Lung (tissue), 12 donors: ENCODE results near the gene MIA. TPM values are rescaled to one million over a fixed set of nuclear protein-coding genes. Genes with fewer than 3 reads are reported as not detected.
"Not testable (repeated sequence)": the region's sequence is repeated elsewhere in the genome, so short reads cannot be mapped to it uniquely, and the experiment has no call there.

Experiments
- ATAC-seq: fragments of 200-7000 bp; cut with Tn5 transposase; one replicate; pipeline ENCODE4 v1.9.1; 2020; ENCODE audit warnings: moderate number of reproducible peaks; ENCODE audit not compliant: insufficient read depth, low FRiP score
- DNase-seq, 3 donors: peaks; one replicate each; pipeline ENCODE4 v3.0.0-alpha.2; 2013 to 2017
- H3K27ac ChIP-seq, 2 donors: one replicate each; pipeline ENCODE4 v1.5.1; 2013; ENCODE audit warnings: mild to moderate bottlenecking in 2 of 2, moderate library complexity in 2 of 2, control low read depth in 1 of 2, inconsistent platforms in 1 of 2, low read depth in 1 of 2, low read length in 1 of 2
- H3K27me3 ChIP-seq, 3 donors: one replicate each; pipeline ENCODE4 v1.5.1; 2013; ENCODE audit warnings: low read length in 2 of 3; ENCODE audit not compliant: control insufficient read depth in 3 of 3, insufficient read depth in 3 of 3
- H3K36me3 ChIP-seq, 4 donors: one replicate each; pipeline ENCODE4 v1.5.1; 2013; ENCODE audit warnings: low read length in 4 of 4, mild to moderate bottlenecking in 1 of 4, moderate library complexity in 1 of 4; ENCODE audit not compliant: control insufficient read depth in 4 of 4, insufficient read depth in 4 of 4
- H3K4me1 ChIP-seq, 5 donors: one replicate each; pipeline ENCODE4 v1.5.1; 2013; ENCODE audit warnings: low read length in 5 of 5, mild to moderate bottlenecking in 2 of 5, moderate library complexity in 1 of 5; ENCODE audit not compliant: control insufficient read depth in 5 of 5, insufficient read depth in 5 of 5
- H3K4me3 ChIP-seq: one replicate; pipeline ENCODE4 v1.5.1; 2013; ENCODE audit warnings: mild to moderate bottlenecking, control low read depth, moderate library complexity
- H3K9ac ChIP-seq, 2 donors: one replicate each; pipeline ENCODE4 v1.5.1; 2013; ENCODE audit warnings: low read length in 2 of 2, control low read depth in 1 of 2; ENCODE audit not compliant: insufficient read depth in 1 of 2
- H3K9me3 ChIP-seq, 4 donors: one replicate each; pipeline ENCODE4 v1.5.1; 2013; ENCODE audit warnings: low read length in 3 of 4, mild to moderate bottlenecking in 1 of 4, moderate library complexity in 1 of 4; ENCODE audit not compliant: control insufficient read depth in 4 of 4, insufficient read depth in 3 of 4
- CTCF ChIP-seq: IDR thresholded peaks from 2 replicates; pipeline ENCODE4 v1.5.1; 2012; ENCODE audit warnings: mild to moderate bottlenecking; ENCODE audit errors: control extremely low read depth, extremely low read depth
- WGBS, 2 donors: extraction: QIAGEN DNeasy Blood & Tissue Kit; methylation state at CpG; one replicate each; pipeline ENCODE4 v1.1.7; 2013; 5-methylcytosine and 5-hydroxymethylcytosine counted together
- polyA plus RNA-seq, 2 donors: library from polyadenylated mRNA; stranded (reverse); fragments of 200-250 nt; gene quantifications; one replicate each; pipeline ENCODE4 v1.2.1, GENCODE V29; 2013
- total RNA-seq, 2 donors: library from RNA; depleted of rRNA in 1 of 2; stranded (reverse); fragments of >200 nt in 1 of 2; gene quantifications; one replicate each; pipeline ENCODE4 v1.2.1, GENCODE V29; 2014 to 2021
- donor health status: control.
- donor health status: control.
- donor health status: Bipolar disorder and iron deficiency.
- donor health status: healthy.
- donor health status: DM: yes; HTN: yes; CAD: no.

MIA gene
- total and polyA plus RNA-seq, 4 donors = 0.75 to 4.6 (median 3.2) TPM; not detected in 1

- WGBS, 2 donors = 88 to 93% methylated on average over 10 of the region's 10 CpGs
- Histone ChIP-seq H3K9ac (no peak overlapping the region), H3K27me3 (no peaks in the 10 kb centered on the region), H3K36me3 (peaks cover 48 to 67% (median 52%) of the 10 kb centered on the region in 4 donors), H3K4me1 (no peaks in the 10 kb centered on the region), H3K9me3 (no peaks in the 10 kb centered on the region), H3K27ac (no peak overlapping the region), H3K4me3 (no peak overlapping the region)
- ATAC-seq = no peak
- TF ChIP-seq CTCF = no peak
- no peak for DNase-seq
Observed at GRCh38 chr19:40763963-40764362, 11.4 kb upstream of the MIA start.

GRCh38 chr19:40766385-40766784 lies 8.9 kb upstream of the MIA start:
- not testable (repeated sequence) for H3K9ac ChIP-seq, H3K4me1 ChIP-seq, H3K4me3 ChIP-seq, DNase-seq, ATAC-seq, H3K27me3 ChIP-seq, H3K9me3 ChIP-seq, H3K27ac ChIP-seq
- peaks cover 31 to 50% (median 36%) of the 10 kb centered on the region in 4 donors for H3K36me3 ChIP-seq
- 98% methylated on average over 13 of the region's 13 CpGs for WGBS, 2 donors

DNA sequence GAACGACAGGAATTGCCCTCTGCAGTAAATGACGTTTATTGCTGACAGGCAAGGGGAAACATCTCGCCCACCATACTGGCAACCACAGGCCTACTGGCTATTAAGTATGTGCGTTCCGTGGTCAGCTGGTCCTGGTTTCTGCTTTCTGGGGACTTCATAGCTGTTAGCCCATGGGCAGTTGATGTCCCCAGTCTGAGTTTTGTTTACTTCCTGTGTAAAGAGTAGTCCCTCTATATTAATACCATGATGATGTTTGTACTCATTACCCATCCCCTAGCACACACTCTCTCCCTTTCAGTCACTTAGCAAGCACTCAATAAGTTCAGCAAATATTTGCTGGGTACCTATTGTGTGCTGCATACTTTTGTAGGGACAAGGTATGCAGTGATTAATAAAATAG lies 6.5 kb upstream of the MIA start:
- no peaks in the 10 kb centered on the region for H3K9me3 ChIP-seq
- TF ChIP-seq CTCF = no peak
- H3K4me1 ChIP-seq = peaks cover 0 to 1% (median 0%) of the 10 kb centered on the region in 5 donors
- no peak overlapping the region for H3K4me3 ChIP-seq
- DNase-seq (peak in 1 of 3 donors; percentile 58), ATAC-seq (no peak)
- 61 to 71% methylated on average over 5 of the region's 5 CpGs for WGBS, 2 donors
- H3K27ac ChIP-seq = peak overlapping the region in 1 of 2 donors; percentile 37
- H3K9ac ChIP-seq = no peak overlapping the region
- no peaks in the 10 kb centered on the region for H3K27me3 ChIP-seq
- H3K36me3 ChIP-seq = peaks cover 13 to 26% (median 17%) of the 10 kb centered on the region in 4 donors

DNA sequence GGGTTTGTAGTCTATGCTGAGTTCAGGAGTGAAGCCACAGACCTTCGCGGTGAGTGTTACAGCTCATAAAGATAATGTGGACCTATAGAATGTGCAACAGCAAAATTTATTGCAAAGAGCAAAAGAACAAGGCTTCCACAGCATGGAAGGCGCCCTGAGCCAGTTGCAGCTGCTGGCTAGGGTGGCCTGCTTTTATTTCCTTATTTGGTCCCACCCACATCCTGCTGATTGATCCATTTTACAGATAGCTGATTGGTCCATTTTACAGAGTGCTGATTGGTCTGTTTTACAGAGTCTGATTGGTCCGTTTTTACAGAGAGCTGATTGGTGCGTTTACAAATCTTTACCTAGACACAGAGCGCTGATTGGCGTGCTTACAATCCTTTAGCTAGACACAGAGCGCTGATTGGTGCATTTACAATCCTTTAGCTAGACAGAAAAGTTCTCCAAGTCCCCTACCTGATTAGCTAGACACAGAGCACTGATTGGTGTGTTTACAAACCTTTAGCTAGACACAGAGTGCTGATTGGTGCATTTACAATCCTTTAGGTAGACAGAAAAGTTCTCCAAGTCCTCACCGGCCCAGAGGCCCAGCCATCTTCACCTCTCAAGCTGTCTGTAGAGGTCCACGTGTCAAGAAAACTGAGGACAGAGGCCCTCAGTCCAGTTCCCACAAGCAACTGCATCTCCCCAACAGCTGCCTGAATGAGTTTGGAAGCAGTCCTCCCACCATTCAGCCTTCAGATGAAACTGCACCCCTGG lies 4.0 kb upstream of the MIA start:
- not testable (repeated sequence) for H3K4me3 ChIP-seq, H3K9me3 ChIP-seq, H3K27ac ChIP-seq, H3K4me1 ChIP-seq, DNase-seq, H3K9ac ChIP-seq, H3K27me3 ChIP-seq, H3K36me3 ChIP-seq, ATAC-seq
- WGBS, 2 donors = 96 to 98% methylated on average over 10 of the region's 10 CpGs
